K562 (cell line): Measurements from ENCODE around the gene CBX4. TPM values are rescaled to one million over a fixed set of nuclear protein-coding genes. Genes with fewer than 3 reads are reported as not detected.

Source experiments
- NCOA1 ChIP-seq: fragments of 450-650 bp; IDR thresholded peaks from 2 replicates; pipeline ENCODE4 v1.6.1; 2016; ENCODE audit warnings: low read depth
- NFE2L1 ChIP-seq: fragments of 450-650 bp; IDR thresholded peaks from 2 replicates; pipeline ENCODE4 v1.6.1; 2016; ENCODE audit warnings: missing genetic modification characterization, low read depth, mild to moderate bottlenecking, missing compliant biosample characterization, moderate library complexity, borderline replicate concordance
- PHF8 ChIP-seq: fragments of 200-600 bp; sonication (generic); IDR thresholded peaks from 2 replicates; pipeline ENCODE4 v1.6.1; 2012; ENCODE audit warnings: mixed run types, mild to moderate bottlenecking, inconsistent platforms, low read length, moderate library complexity, borderline replicate concordance
- POLR2G ChIP-seq: fragments of 200-400 bp; formaldehyde crosslinking; IDR thresholded peaks from 2 replicates; pipeline ENCODE4 v1.6.1; 2017; ENCODE audit warnings: low read depth, mild to moderate bottlenecking, antibody characterized with exemption, low read length, moderate library complexity
- RBFOX2 ChIP-seq: fragments of 200-400 bp; formaldehyde crosslinking; IDR thresholded peaks from 2 replicates; pipeline ENCODE4 v1.6.1; 2017; ENCODE audit warnings: low read depth, mild to moderate bottlenecking, low read length, moderate library complexity
- ZBTB7A ChIP-seq: IDR thresholded peaks from 2 replicates; pipeline ENCODE4 v1.6.1; 2011; ENCODE audit warnings: low read depth, mild to moderate bottlenecking, low read length, moderate library complexity, borderline replicate concordance; ENCODE audit not compliant: control insufficient read depth
- ZNF253 ChIP-seq: fragments of 250-450 bp; sonication (Bioruptor Pico); conservative IDR thresholded peaks from 2 replicates; pipeline ENCODE4 v1.6.1; 2021; ENCODE audit warnings: mild to moderate bottlenecking
- polyA plus RNA-seq, 8 experiments: library from polyadenylated mRNA; depleted of rRNA in 4 of 8; stranded (reverse) in 5 of 8; unstranded in 3 of 8; fragments of >200 nt; fragmentation: Nextera tagmentation in 2 of 8; fragmentation: Illumina TruSeq in 1 of 8; extraction: Ambion mirVana in 2 of 8; extraction: Trizol in 1 of 8; gene quantifications; 2 replicates each; pipeline versions ENCODE4 v1.2.1 to v1.2.3, GENCODE V29; 2011 to 2014; ENCODE audit warnings: inconsistent platforms in 1 of 8, missing spikeins in 1 of 8
- total RNA-seq, 7 experiments: library from RNA; depleted of rRNA in 6 of 7; stranded (reverse); fragments of >200 nt in 6 of 7; fragmentation: Illumina TruSeq in 2 of 7; extraction: Trizol in 2 of 7; gene quantifications; 2 replicates each; pipeline versions ENCODE4 v1.2.1 to v1.2.3, GENCODE V29; 2011 to 2021; ENCODE audit warnings: low replicate concordance in 1 of 7
- TF ChIP-seq, protein P1 (sequence below), 2 experiments: fragments of 450-650 bp in 1 of 2; sonication (generic) in 1 of 2; formaldehyde crosslinking in 1 of 2; IDR thresholded peaks; 2 replicates each; pipeline versions ENCODE4 v1.7.1 to v1.9.0; 2016 to 2022; ENCODE audit warnings: inconsistent platforms in 1 of 2, mild to moderate bottlenecking in 1 of 2, missing genetic modification reagents in 1 of 2
- TF ChIP-seq, protein P2 (sequence below): sonication (generic); formaldehyde crosslinking; IDR thresholded peaks from 2 replicates; pipeline ENCODE4 v1.8.1; 2023; ENCODE audit warnings: mild to moderate bottlenecking, missing genetic modification reagents
- TF ChIP-seq, protein P3 (sequence below): sonication (generic); formaldehyde crosslinking; IDR thresholded peaks from 2 replicates; pipeline ENCODE4 v1.8.0; 2022; ENCODE audit warnings: mild to moderate bottlenecking, missing genetic modification reagents, borderline replicate concordance
- TF ChIP-seq, protein P4 (sequence below): fragments of 250-450 bp; sonication (Bioruptor Pico); IDR thresholded peaks from 2 replicates; pipeline ENCODE4 v1.4.0; 2020; ENCODE audit warnings: borderline replicate concordance

The CBX4 gene
- total and polyA plus RNA-seq, 9 of the 15 experiments (the other 6 are each of a cell fraction or from before 2014, with no cell fraction given), result 0.98 to 50.5 (median 10.0) TPM

DNA sequence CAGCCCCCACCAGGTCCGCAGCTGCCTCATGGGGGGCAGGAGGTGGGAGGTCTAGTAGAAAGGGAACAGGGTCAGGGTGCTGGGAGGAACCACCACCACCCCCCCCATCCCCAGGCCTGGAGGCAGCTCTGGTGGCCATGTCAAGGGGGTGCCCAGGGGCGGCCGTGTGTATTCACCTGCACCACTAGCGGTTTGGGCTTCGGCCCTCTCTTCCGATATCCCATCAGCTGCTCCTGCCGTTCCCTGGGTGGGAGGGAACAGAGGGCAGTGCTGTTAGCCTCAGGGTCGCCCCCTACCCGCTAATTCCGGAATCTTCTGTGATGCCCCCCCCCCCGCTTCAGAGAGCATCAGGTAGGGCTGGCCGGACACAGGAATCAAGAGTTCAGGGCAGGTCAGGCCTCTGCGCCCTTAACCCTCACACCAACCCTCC is 3.8 kb downstream of the CBX4 start (continued):
- TF ChIP-seq, protein P1, sequence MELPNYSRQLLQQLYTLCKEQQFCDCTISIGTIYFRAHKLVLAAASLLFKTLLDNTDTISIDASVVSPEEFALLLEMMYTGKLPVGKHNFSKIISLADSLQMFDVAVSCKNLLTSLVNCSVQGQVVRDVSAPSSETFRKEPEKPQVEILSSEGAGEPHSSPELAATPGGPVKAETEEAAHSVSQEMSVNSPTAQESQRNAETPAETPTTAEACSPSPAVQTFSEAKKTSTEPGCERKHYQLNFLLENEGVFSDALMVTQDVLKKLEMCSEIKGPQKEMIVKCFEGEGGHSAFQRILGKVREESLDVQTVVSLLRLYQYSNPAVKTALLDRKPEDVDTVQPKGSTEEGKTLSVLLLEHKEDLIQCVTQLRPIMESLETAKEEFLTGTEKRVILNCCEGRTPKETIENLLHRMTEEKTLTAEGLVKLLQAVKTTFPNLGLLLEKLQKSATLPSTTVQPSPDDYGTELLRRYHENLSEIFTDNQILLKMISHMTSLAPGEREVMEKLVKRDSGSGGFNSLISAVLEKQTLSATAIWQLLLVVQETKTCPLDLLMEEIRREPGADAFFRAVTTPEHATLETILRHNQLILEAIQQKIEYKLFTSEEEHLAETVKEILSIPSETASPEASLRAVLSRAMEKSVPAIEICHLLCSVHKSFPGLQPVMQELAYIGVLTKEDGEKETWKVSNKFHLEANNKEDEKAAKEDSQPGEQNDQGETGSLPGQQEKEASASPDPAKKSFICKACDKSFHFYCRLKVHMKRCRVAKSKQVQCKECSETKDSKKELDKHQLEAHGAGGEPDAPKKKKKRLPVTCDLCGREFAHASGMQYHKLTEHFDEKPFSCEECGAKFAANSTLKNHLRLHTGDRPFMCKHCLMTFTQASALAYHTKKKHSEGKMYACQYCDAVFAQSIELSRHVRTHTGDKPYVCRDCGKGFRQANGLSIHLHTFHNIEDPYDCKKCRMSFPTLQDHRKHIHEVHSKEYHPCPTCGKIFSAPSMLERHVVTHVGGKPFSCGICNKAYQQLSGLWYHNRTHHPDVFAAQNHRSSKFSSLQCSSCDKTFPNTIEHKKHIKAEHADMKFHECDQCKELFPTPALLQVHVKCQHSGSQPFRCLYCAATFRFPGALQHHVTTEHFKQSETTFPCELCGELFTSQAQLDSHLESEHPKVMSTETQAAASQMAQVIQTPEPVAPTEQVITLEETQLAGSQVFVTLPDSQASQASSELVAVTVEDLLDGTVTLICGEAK (IDR thresholded peaks at IDR 0.05), result no peak
- TF ChIP-seq, protein P1 (CRISPR knock-in tag; IDR thresholded peaks at IDR 0.05), result peak; percentile 4; the same call in 1 of the 2 replicates
- no peak for TF ChIP-seq NFE2L1 (tag)
- TF ChIP-seq, protein P2, sequence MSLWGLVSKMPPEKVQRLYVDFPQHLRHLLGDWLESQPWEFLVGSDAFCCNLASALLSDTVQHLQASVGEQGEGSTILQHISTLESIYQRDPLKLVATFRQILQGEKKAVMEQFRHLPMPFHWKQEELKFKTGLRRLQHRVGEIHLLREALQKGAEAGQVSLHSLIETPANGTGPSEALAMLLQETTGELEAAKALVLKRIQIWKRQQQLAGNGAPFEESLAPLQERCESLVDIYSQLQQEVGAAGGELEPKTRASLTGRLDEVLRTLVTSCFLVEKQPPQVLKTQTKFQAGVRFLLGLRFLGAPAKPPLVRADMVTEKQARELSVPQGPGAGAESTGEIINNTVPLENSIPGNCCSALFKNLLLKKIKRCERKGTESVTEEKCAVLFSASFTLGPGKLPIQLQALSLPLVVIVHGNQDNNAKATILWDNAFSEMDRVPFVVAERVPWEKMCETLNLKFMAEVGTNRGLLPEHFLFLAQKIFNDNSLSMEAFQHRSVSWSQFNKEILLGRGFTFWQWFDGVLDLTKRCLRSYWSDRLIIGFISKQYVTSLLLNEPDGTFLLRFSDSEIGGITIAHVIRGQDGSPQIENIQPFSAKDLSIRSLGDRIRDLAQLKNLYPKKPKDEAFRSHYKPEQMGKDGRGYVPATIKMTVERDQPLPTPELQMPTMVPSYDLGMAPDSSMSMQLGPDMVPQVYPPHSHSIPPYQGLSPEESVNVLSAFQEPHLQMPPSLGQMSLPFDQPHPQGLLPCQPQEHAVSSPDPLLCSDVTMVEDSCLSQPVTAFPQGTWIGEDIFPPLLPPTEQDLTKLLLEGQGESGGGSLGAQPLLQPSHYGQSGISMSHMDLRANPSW (CRISPR knock-in tag), result no peak
- TF ChIP-seq, protein P3, sequence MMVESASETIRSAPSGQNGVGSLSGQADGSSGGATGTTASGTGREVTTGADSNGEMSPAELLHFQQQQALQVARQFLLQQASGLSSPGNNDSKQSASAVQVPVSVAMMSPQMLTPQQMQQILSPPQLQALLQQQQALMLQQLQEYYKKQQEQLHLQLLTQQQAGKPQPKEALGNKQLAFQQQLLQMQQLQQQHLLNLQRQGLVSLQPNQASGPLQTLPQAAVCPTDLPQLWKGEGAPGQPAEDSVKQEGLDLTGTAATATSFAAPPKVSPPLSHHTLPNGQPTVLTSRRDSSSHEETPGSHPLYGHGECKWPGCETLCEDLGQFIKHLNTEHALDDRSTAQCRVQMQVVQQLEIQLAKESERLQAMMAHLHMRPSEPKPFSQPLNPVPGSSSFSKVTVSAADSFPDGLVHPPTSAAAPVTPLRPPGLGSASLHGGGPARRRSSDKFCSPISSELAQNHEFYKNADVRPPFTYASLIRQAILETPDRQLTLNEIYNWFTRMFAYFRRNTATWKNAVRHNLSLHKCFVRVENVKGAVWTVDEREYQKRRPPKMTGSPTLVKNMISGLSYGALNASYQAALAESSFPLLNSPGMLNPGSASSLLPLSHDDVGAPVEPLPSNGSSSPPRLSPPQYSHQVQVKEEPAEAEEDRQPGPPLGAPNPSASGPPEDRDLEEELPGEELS (CRISPR knock-in tag), result peak; percentile 64; the same call in 1 of the 2 replicates
- TF ChIP-seq ZNF253 (CRISPR knock-in tag), result no peak
- TF ChIP-seq, protein P4, sequence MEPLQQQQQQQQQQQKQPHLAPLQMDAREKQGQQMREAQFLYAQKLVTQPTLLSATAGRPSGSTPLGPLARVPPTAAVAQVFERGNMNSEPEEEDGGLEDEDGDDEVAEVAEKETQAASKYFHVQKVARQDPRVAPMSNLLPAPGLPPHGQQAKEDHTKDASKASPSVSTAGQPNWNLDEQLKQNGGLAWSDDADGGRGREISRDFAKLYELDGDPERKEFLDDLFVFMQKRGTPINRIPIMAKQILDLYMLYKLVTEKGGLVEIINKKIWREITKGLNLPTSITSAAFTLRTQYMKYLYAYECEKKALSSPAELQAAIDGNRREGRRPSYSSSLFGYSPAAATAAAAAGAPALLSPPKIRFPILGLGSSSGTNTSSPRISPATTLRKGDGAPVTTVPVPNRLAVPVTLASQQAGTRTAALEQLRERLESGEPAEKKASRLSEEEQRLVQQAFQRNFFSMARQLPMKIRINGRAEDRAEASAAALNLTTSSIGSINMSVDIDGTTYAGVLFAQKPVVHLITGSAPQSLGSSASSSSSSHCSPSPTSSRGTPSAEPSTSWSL (CRISPR knock-in tag), result no peak
- no peak for TF ChIP-seq PHF8
- TF ChIP-seq POLR2G, result peak; percentile 79
- peak; percentile 61 for TF ChIP-seq RBFOX2
- peak; percentile 47; the same call in 1 of the 2 replicates for TF ChIP-seq ZBTB7A
- no peak for TF ChIP-seq NCOA1
